Endothelial cell of umbilical vein (primary cell): ENCODE data around the gene ERICH3. TPM values are rescaled to one million over a fixed set of nuclear protein-coding genes. Genes with fewer than 3 reads are reported as not detected.

Experiments used
- BruUV-seq: library from RNA; stranded (reverse); fragments of 400-500 nt; replicated peaks from 2 replicates; lab custom pipeline; 2021; lab: Mats Ljungman, UMichigan
- CTCF ChIA-PET: fragments of 300-600, 350-600 bp; sonication (Branson Sonifier 250); formaldehyde crosslinking; loops from one replicate; lab custom pipeline; 2021; ENCODE audit warnings: antibody characterized with exemption, inconsistent platforms; lab: Charles Lee
- POLR2A ChIA-PET: fragments of 300-600, 350-600 bp; sonication (Branson Sonifier 250); formaldehyde crosslinking; loops from one replicate; lab custom pipeline; 2021; ENCODE audit warnings: antibody characterized with exemption, inconsistent platforms; lab: Charles Lee
- DNase-seq: peaks from one replicate; pipeline ENCODE4 v3.0.0-alpha.2; 2011; ENCODE audit warnings: low read depth, low spot score
- FAIRE-seq: peaks from 2 replicates; lab custom pipeline; 2011; peaks lifted over from hg19 to GRCh38; lab: Jason Lieb, UNC
- H2AFZ ChIP-seq: 2 replicates; pipeline ENCODE4 v1.6.0; 2012; ENCODE audit warnings: low read depth, low read length, control low read depth, inconsistent platforms
- H3K27ac ChIP-seq: 2 replicates; pipeline ENCODE4 v1.5.1; 2011; ENCODE audit warnings: low read depth, mild to moderate bottlenecking, control low read depth, low read length, moderate library complexity; ENCODE audit not compliant: insufficient read depth
- H3K27me3 ChIP-seq, 2 experiments: 2 replicates each; pipeline versions ENCODE4 v1.6.0 to v1.6.1; 2011; ENCODE audit warnings: low read length in 2 of 2, mixed read lengths in 1 of 2; ENCODE audit not compliant: control insufficient read depth in 2 of 2, insufficient read depth in 2 of 2
- H3K36me3 ChIP-seq, 2 experiments: 2 replicates in 1 of 2; 3 replicates in 1 of 2; pipeline ENCODE4 v1.5.1; 2011; ENCODE audit warnings: low read length in 2 of 2, mild to moderate bottlenecking in 1 of 2, moderate library complexity in 1 of 2; ENCODE audit not compliant: control insufficient read depth in 2 of 2, insufficient read depth in 2 of 2; ENCODE audit errors: extremely low read depth in 1 of 2
- H3K4me1 ChIP-seq: 3 replicates; pipeline ENCODE4 v1.5.1; 2011; ENCODE audit warnings: mild to moderate bottlenecking, low read length; ENCODE audit not compliant: control insufficient read depth, insufficient read depth; ENCODE audit errors: extremely low read depth
- H3K4me2 ChIP-seq: 2 replicates; pipeline ENCODE4 v1.6.1; 2011; ENCODE audit warnings: low read length, control low read depth, mixed read lengths; ENCODE audit not compliant: insufficient read depth
- H3K4me3 ChIP-seq, 3 experiments: fragments of 200-600 bp in 1 of 3; sonication (generic), shearing (Covaris generic) in 1 of 3; replicated peaks in 1 of 3; 2 replicates each; pipeline ENCODE4 v1.5.1; 2011 to 2016; ENCODE audit warnings: control low read depth in 3 of 3, low read length in 3 of 3, mild to moderate bottlenecking in 2 of 3, inconsistent platforms in 1 of 3, low read depth in 1 of 3, moderate library complexity in 1 of 3; ENCODE audit not compliant: insufficient read depth in 1 of 3
- H3K79me2 ChIP-seq: 2 replicates; pipeline ENCODE4 v1.6.0; 2012; ENCODE audit warnings: low read length, inconsistent platforms; ENCODE audit not compliant: control insufficient read depth, insufficient read depth
- H3K9ac ChIP-seq: replicated peaks from 2 replicates; pipeline ENCODE3; 2011; ENCODE audit warnings: low read length, control low read depth; ENCODE audit not compliant: insufficient read depth; ENCODE audit errors: extremely low read depth
- H3K9me1 ChIP-seq: replicated peaks from 3 replicates; pipeline ENCODE4 v1.6.0; 2011; ENCODE audit warnings: mild to moderate bottlenecking, low read length; ENCODE audit not compliant: control insufficient read depth, insufficient read depth; ENCODE audit errors: extremely low read depth
- H3K9me3 ChIP-seq: replicated peaks from 2 replicates; pipeline ENCODE4 v1.5.1; 2012; ENCODE audit warnings: low read length, inconsistent platforms; ENCODE audit not compliant: control insufficient read depth, insufficient read depth
- H4K20me1 ChIP-seq: replicated peaks from 2 replicates; pipeline ENCODE3; 2011; ENCODE audit warnings: mild to moderate bottlenecking, low read length; ENCODE audit not compliant: control insufficient read depth, insufficient read depth; ENCODE audit errors: extremely low read depth
- EZH2 ChIP-seq: IDR thresholded peaks from 2 replicates; pipeline ENCODE4 v1.6.1; 2012; ENCODE audit warnings: borderline replicate concordance, low read depth, mild to moderate bottlenecking, moderate library complexity, low read length, inconsistent platforms; ENCODE audit not compliant: severe bottlenecking
- FOS ChIP-seq: IDR thresholded peaks from 2 replicates; pipeline ENCODE4 v1.6.1; 2011; ENCODE audit warnings: mild to moderate bottlenecking, low read length, moderate library complexity, borderline replicate concordance; ENCODE audit not compliant: insufficient read depth
- GATA2 ChIP-seq: IDR thresholded peaks from 2 replicates; pipeline ENCODE4 v1.7.0; 2011; ENCODE audit warnings: low read depth, mild to moderate bottlenecking, moderate library complexity, mixed read lengths, low read length; ENCODE audit not compliant: insufficient read length, insufficient read depth
- JUN ChIP-seq: IDR thresholded peaks from 2 replicates; pipeline ENCODE4 v1.6.1; 2011; ENCODE audit warnings: borderline replicate concordance, low read depth; ENCODE audit not compliant: insufficient read length, insufficient read depth
- MYC ChIP-seq: IDR thresholded peaks from one replicate; pipeline ENCODE4 v1.6.1; 2011; ENCODE audit warnings: mild to moderate bottlenecking, low read depth, low read length
- POLR2A ChIP-seq: IDR thresholded peaks from 2 replicates; pipeline ENCODE4 v1.6.1; 2012; ENCODE audit warnings: low read depth, mild to moderate bottlenecking, control low read depth, low read length
- POLR2AphosphoS5 ChIP-seq: IDR thresholded peaks from 2 replicates; pipeline ENCODE4 v1.6.1; 2012; ENCODE audit warnings: low read depth, mild to moderate bottlenecking, control low read depth, low read length, moderate library complexity; ENCODE audit not compliant: insufficient read depth
- dilution Hi-C: fragments of 300-500 bp; cut with MboI; formaldehyde crosslinking; loops from one replicate; pipeline ENCODE4 v1.15.0; 2019; ENCODE audit warnings: low sequenced_read_pairs; ENCODE audit not compliant: extremely low pct_ligation_motif_present
- intact Hi-C: fragments of 100-400 bp; cut with micrococcal nuclease; formaldehyde crosslinking; loops from one replicate; pipeline ENCODE4 v1.10.0; 2022
- polyA plus RNA-seq, 4 experiments: library from polyadenylated mRNA; depleted of rRNA in 3 of 4; stranded (reverse) in 3 of 4; unstranded in 1 of 4; fragments of >200 nt; gene quantifications; 2 replicates each; pipeline versions ENCODE4 v1.2.1 to v1.2.3, GENCODE V29; 2011 to 2012; ENCODE audit warnings: missing spikeins in 1 of 4
- total RNA-seq: library from RNA; stranded (reverse); gene quantifications from 2 replicates; pipeline ENCODE4 v1.2.3, GENCODE V29; 2021
- TF ChIP-seq, protein P1 (sequence below), 2 donors: IDR thresholded peaks; 1 replicate in 1 of 2; 2 replicates in 1 of 2; pipeline ENCODE4 v1.5.1; 2011; ENCODE audit warnings: low read length in 2 of 2, mild to moderate bottlenecking in 2 of 2, moderate library complexity in 2 of 2, control low read depth in 1 of 2, inconsistent platforms in 1 of 2, low read depth in 1 of 2; ENCODE audit not compliant: insufficient read depth in 1 of 2; ENCODE audit errors: extremely low read depth in 1 of 2
- TF ChIP-seq, protein P2 (sequence below): IDR thresholded peaks from 2 replicates; pipeline ENCODE4 v1.6.1; 2011; ENCODE audit not compliant: insufficient read depth, insufficient read length

ERICH3 gene
- total and polyA plus RNA-seq, 2 donors (not counting 3 experiments of a cell fraction or from before 2014, with no cell fraction given): not detected

DNA sequence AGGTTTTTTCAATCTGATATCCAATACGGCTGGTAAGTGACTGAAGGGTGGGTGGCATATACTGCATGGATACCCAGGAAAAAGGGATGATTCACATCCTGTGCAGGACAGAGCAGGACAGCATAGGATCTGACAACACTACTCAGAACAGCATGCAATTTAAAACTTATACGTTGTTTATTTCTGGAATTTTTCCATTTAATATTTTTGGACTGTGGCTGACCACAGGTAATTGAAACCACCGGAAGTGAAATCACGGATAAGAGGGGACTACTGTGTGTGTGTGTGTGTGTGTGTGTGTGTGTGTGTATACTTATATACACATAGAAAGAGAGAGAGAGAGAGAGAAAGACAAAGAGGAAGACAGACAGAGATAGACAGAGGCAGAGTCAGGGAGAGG lies 23.0 kb downstream of the ERICH3 start:
- POLR2A ChIA-PET: no interaction called here
- H4K20me1 ChIP-seq: no peaks in the 10 kb centered on the region
- H3K4me3 ChIP-seq: no peak overlapping the region
- H3K9me1 ChIP-seq: no peaks in the 10 kb centered on the region
- H3K36me3 ChIP-seq: no peaks in the 10 kb centered on the region
- H3K9me3 ChIP-seq: no peaks in the 10 kb centered on the region
- intact Hi-C loops: no loop called here
- H3K27me3 ChIP-seq: no peaks in the 10 kb centered on the region
- H2AFZ ChIP-seq: no peak overlapping the region
- CTCF ChIA-PET: no interaction called here
- no peak overlapping the region for H3K4me2 ChIP-seq
- TF ChIP-seq FOS: no peak
- TF ChIP-seq, protein P1, sequence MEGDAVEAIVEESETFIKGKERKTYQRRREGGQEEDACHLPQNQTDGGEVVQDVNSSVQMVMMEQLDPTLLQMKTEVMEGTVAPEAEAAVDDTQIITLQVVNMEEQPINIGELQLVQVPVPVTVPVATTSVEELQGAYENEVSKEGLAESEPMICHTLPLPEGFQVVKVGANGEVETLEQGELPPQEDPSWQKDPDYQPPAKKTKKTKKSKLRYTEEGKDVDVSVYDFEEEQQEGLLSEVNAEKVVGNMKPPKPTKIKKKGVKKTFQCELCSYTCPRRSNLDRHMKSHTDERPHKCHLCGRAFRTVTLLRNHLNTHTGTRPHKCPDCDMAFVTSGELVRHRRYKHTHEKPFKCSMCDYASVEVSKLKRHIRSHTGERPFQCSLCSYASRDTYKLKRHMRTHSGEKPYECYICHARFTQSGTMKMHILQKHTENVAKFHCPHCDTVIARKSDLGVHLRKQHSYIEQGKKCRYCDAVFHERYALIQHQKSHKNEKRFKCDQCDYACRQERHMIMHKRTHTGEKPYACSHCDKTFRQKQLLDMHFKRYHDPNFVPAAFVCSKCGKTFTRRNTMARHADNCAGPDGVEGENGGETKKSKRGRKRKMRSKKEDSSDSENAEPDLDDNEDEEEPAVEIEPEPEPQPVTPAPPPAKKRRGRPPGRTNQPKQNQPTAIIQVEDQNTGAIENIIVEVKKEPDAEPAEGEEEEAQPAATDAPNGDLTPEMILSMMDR (IDR thresholded peaks at IDR 0.05; ENCODE audit: extremely low read depth in 1 of 2, insufficient read depth in 1 of 2, low read depth in 1 of 2, low read length in 2 of 2): no peak
- no peak for TF ChIP-seq JUN
- no peak for TF ChIP-seq EZH2
- TF ChIP-seq POLR2AphosphoS5: no peak
- TF ChIP-seq MYC: no peak
- TF ChIP-seq POLR2A: no peak
- no peak for TF ChIP-seq GATA2
- TF ChIP-seq, protein P2, sequence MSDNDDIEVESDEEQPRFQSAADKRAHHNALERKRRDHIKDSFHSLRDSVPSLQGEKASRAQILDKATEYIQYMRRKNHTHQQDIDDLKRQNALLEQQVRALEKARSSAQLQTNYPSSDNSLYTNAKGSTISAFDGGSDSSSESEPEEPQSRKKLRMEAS: no peak
- H3K9ac ChIP-seq: no peak overlapping the region
- dilution Hi-C loops: no loop called here
- no peak for FAIRE-seq
- no peak overlapping the region for H3K27ac ChIP-seq
- H3K4me1 ChIP-seq: no peaks in the 10 kb centered on the region
- no TSS peak for BruUV-seq
- DNase-seq: no peak
- no peaks in the 10 kb centered on the region for H3K79me2 ChIP-seq
